Measurements from ENCODE around the gene CCDC50. TPM values are rescaled to one million over a fixed set of nuclear protein-coding genes. Genes with fewer than 3 reads are reported as not detected.
A peak's percentile ranks its signal among the peaks of the same experiment; 100 is the strongest.

Gene CCDC50
- total RNA-seq, 1 experiment from 2014 or later = 110 TPM

GRCh38 chr3:191316876-191317603 is 12.2 kb upstream of the CCDC50 start:
- no peak for DNase-seq (ENCODE audit: low spot score)

GRCh38 chr3:191320316-191320715 is 8.9 kb upstream of the CCDC50 start:
- DNase-seq (ENCODE audit: low spot score) = no peak

- DNase-seq (ENCODE audit: low spot score) = no peak
Measured at GRCh38 chr3:191321019-191321767, 8.0 kb upstream of the CCDC50 start.

GRCh38 chr3:191324936-191325335 is 4.3 kb upstream of the CCDC50 start:
- DNase-seq (ENCODE audit: low spot score) = no peak

- no peak for DNase-seq (ENCODE audit: low spot score)
Measured at GRCh38 chr3:191327526-191327925, 1.7 kb upstream of the CCDC50 start.

GRCh38 chr3:191328383-191328961 is 722 bp upstream of the CCDC50 start:
- DNase-seq (ENCODE audit: low spot score) = peak; percentile 36

- peak; percentile 40 for DNase-seq (ENCODE audit: low spot score)
Measured at GRCh38 chr3:191329654-191330529, 698 bp downstream of the CCDC50 start, which contains the start of gene UTS2B. TSS of gene UTS2B (minus strand) at chr3:191330526. CDS start at chr3:191282189, 48,337 bp downstream.

GRCh38 chr3:191330530-191331048 is 1.4 kb downstream of the CCDC50 start:
- DNase-seq (ENCODE audit: low spot score) = peak; percentile 13

- peak; percentile 50 for DNase-seq (ENCODE audit: low spot score)
Measured at GRCh38 chr3:191331388-191331787, 2.2 kb downstream of the CCDC50 start.

- DNase-seq (ENCODE audit: low spot score) = no peak
Measured at GRCh38 chr3:191333298-191333880, 4.2 kb downstream of the CCDC50 start.

- DNase-seq (ENCODE audit: low spot score) = no peak
Measured at GRCh38 chr3:191334346-191334893, 5.2 kb downstream of the CCDC50 start.

- no peak for DNase-seq (ENCODE audit: low spot score)
Measured at GRCh38 chr3:191336833-191337232, 7.6 kb downstream of the CCDC50 start.

- no peak for DNase-seq (ENCODE audit: low spot score)
Measured at GRCh38 chr3:191338177-191338488, 8.9 kb downstream of the CCDC50 start.

- no peak for DNase-seq (ENCODE audit: low spot score)
Measured at GRCh38 chr3:191339316-191339917, 10.2 kb downstream of the CCDC50 start.

- no peak for DNase-seq (ENCODE audit: low spot score)
Measured at GRCh38 chr3:191340351-191340750, 11.2 kb downstream of the CCDC50 start.

GRCh38 chr3:191340966-191341365 is 11.8 kb downstream of the CCDC50 start:
- DNase-seq (ENCODE audit: low spot score) = no peak

GRCh38 chr3:191342006-191342405 is 12.8 kb downstream of the CCDC50 start:
- DNase-seq (ENCODE audit: low spot score) = no peak

- DNase-seq (ENCODE audit: low spot score) = no peak
Measured at GRCh38 chr3:191342411-191342810, 13.2 kb downstream of the CCDC50 start.

- no peak for DNase-seq (ENCODE audit: low spot score)
Measured at GRCh38 chr3:191343115-191343514, 13.9 kb downstream of the CCDC50 start.

- no peak for DNase-seq (ENCODE audit: low spot score)
Measured at GRCh38 chr3:191343913-191344312, 14.7 kb downstream of the CCDC50 start.

- no peak for DNase-seq (ENCODE audit: low spot score)
Measured at GRCh38 chr3:191345334-191345733, 16.1 kb downstream of the CCDC50 start.

Measured in A172 (cell line).